HG03095 (cell line): ENCODE data around the gene PAIP1.
"Not testable (repeated sequence)": the region's sequence is repeated elsewhere in the genome, so short reads cannot be mapped to it uniquely, and the experiment has no call there.

Source experiments
- ATAC-seq: cut with Tn5 transposase; IDR thresholded peaks from one replicate; pipeline ENCODE4 v1.9.1; 2021; ENCODE audit warnings: moderate library complexity; ENCODE audit not compliant: unreplicated experiment

Gene PAIP1

GRCh38 chr5:43572357-43572756 is 15.5 kb upstream of the PAIP1 start:
- no peak for ATAC-seq

DNA sequence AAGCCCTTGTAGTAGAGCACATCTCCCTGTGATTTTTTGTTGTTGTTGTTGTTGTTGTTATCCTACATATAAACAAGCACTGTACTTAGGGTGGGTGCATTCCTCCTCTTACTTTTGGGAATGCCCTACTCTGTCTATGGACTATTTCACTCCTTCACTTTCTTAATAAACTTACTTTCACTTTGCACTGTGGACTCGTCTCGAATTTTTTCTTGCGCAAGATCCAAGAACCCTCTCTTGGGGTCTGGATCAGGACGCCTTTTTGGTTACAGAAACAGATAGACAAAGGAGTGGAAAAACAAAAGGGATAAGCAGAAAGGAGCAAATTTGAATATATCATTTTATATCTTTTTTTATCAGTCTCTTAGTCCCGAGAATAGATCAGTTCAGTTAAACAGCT is 14.4 kb upstream of the PAIP1 start:
- no peak for ATAC-seq

GRCh38 chr5:43570450-43571158 is 13.7 kb upstream of the PAIP1 start:
- ATAC-seq = no peak

DNA sequence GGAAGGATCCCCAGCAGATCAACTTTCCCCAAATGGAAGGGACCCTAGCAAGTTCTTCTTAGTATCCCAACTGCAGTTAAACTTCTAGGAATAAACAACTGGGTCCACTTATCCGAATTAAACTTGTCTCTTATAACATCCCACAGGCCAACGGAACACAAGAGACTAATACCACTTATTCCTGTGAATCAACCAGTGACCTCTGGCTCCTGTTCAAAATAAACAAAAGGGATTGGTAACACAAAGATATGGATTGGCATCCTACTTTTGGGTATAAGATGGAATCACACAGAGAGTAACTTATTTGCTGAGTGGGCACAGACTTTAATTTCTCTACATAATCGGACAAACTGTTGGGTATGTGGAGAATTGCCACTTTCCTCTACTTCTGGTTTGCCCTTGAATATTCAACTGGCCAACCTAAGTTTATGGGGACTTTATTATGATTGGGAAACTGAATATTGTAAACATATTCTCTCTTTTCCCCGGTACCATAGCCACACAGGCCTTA is 12.4 kb upstream of the PAIP1 start:
- no peak for ATAC-seq

GRCh38 chr5:43567967-43568366 is 11.1 kb upstream of the PAIP1 start:
- no peak for ATAC-seq

DNA sequence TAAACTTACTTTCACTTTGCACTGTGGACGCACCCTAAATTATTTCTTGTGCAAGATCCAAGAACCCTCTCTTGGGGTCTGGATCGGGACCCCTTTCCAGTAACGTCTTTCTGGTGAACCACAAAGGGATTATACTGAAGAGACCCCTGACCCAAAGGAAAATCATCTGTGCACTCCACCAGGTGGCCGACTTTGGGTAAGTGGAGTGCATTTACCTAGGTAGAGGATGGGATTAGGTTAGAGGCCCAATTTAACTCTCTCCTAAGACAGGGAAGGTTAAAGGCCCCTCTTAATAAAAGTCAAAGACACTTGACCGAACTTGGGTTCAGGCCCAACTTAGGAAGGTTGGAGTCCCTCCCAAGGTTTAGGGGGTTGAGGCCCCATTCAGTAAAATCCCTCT is 8.2 kb upstream of the PAIP1 start:
- no peak for ATAC-seq

GRCh38 chr5:43564289-43564850 is 7.5 kb upstream of the PAIP1 start:
- no peak for ATAC-seq

DNA sequence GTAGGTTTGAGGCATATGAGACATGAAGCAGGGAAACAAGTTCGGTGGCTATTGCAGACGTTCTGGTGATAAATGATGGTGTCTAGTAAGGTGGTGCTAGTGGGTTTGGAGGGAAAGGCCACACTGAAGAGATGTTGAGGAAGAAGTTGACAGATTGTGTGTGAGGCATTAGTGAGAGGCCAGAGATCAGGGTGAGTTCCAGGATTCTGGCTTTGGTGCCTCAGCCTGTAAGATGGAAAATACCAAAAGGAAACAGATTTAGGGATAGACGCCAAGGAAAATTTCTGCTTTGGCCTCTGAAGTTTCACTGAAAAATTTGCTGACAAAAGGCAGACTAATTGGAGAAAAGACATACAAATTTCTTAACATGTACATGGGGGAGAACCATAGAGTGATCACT is 6.4 kb upstream of the PAIP1 start:
- no peak for ATAC-seq

GRCh38 chr5:43561356-43561755 is 4.5 kb upstream of the PAIP1 start:
- no peak for ATAC-seq

- ATAC-seq = no peak
Measured at GRCh38 chr5:43560128-43560527, 3.3 kb upstream of the PAIP1 start.

- peak; percentile 88 for ATAC-seq
Measured at GRCh38 chr5:43556607-43556856, 345 bp downstream of the PAIP1 start.

- peak; percentile 30 for ATAC-seq
Measured at GRCh38 chr5:43555895-43556606, 826 bp downstream of the PAIP1 start.

DNA sequence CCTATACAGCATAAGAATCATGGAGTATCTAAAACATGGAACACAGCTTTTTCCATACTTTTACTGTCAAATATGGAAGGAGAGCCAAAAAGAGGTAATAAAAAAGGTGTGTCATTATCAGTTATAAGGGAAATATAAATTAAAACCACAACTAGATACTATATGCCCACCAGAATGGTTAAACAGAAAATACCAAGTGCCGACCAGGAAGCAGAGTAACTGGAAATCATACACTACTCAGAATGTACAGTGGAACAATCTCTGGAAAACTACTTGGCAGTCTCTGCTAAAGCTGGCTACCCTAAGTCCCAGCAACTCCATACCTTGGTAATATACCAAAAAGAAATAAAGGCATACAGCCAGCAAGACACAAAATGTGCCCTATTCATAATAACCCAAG is 2.4 kb downstream of the PAIP1 start:
- ATAC-seq = no peak

DNA sequence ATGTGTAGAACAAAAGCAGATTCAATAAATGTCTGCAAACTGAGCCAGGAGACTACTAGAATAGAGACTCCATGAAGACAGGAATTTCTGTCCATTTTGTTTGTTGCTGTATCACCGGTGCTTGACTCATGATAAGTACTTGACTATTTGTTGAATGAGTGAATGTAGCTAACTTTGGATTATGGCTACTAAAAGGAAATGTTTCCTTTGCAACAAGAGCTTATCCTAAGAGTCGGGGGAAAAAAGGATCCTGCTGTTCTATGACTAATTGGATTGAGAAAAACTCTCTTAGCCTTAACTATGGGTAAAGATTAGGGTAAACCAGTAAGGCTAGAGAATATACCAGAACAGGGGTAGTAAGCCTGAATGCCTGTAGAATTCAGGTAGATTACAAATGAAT is 3.5 kb downstream of the PAIP1 start:
- no peak for ATAC-seq

DNA sequence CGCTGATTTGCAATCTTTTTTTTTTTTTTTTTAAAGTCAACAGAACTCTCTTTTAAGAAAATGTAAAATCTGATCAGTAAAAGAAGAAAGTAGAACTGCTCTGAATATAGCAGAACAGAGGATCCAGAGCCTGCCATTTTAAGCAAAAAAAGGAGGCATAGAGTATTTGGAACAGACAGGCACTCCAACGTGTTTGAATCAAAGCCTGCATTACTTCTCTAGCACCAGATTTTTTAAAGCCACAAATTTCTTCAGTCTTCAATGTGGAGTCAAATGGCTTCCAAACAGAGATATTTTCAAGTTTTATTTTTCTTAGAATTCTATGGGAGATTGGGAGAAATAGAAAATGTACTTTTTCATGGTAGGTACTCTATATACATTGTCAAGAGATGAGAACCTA is 5.1 kb downstream of the PAIP1 start:
- no peak for ATAC-seq

- ATAC-seq = not testable (repeated sequence)
Measured at GRCh38 chr5:43549272-43549671, 7.6 kb downstream of the PAIP1 start.

GRCh38 chr5:43548358-43548757 is 8.5 kb downstream of the PAIP1 start:
- ATAC-seq = no peak

- ATAC-seq = no peak
Measured at GRCh38 chr5:43547532-43547931, 9.3 kb downstream of the PAIP1 start.

DNA sequence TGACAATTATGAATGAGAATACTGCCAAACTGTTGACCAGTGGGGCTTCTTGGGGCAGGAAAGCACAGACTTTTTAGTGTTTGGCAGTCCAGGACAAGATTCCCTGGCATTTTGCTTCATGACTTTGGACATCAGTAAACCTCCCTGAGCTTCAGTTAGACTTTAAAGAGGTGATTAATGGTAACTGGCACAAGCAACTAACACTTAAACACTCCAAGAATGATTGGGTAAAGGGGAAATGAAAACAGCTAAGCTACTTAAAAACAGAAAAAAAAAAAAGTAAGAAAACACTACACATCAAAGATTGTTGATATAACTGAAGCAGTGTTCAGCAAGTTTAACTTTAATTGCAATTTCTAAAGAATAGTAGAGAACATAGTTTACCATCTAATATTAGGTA is 13.4 kb downstream of the PAIP1 start:
- no peak for ATAC-seq

- no peak for ATAC-seq
Measured at GRCh38 chr5:43540746-43541145, 16.1 kb downstream of the PAIP1 start.

DNA sequence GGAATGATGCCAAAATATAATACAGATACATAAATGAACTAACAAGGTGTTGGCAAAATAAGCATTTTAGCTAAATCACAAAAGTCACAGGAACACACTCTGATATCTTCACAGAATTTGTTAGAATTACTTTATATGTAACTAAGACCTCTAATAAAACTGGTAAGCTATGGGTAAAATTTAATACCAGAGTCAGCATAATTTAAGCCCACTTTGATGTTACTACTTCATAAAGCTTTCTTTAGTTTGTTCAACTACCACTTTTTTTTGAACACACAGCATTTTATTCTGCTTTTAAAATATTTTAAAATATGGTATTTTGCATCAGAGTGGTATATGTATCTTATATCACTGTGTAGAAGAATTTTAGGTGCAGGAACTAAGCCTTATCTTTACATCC is 19.9 kb downstream of the PAIP1 start:
- no peak for ATAC-seq

DNA sequence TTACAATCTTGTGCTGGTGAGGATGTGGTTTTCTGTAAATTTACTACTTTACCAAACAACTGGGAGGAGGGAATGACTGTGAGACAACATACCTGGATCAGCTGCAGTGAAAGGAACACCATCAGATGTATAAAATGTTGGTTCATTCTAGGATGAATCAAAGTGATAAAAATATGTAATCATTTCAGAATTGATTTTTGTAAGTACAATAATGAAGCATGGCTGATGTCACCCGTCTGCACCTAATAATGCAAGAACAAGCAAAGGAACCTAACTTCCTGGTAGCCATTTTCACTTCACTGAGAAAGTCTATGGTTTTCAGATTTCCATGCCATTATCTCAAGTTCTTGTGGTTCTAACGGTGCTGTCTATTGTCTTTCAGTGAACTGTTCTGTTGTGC is 23.2 kb downstream of the PAIP1 start:
- no peak for ATAC-seq
